ENCODE measurements around the gene DOCK11. TPM values are rescaled to one million over a fixed set of nuclear protein-coding genes. Genes with fewer than 3 reads are reported as not detected.

Gene DOCK11
- total and polyA plus RNA-seq, 2 experiments from 2014 or later: 7.6 to 8.3 TPM

GRCh38 chrX:118550792-118551191, 55.2 kb downstream of the DOCK11 start:
- Histone ChIP-seq H3K4me1 (ENCODE audit: insufficient read depth) (no peaks in the 10 kb centered on the region), H3K9me2 (replicated peaks; ENCODE audit: insufficient read depth) (no peaks in the 10 kb centered on the region), H3K9me3 (ENCODE audit: low read depth) (no peaks in the 10 kb centered on the region), H2AFZ (no peak overlapping the region), H3K27me3 (no peaks in the 10 kb centered on the region), H3K4me2 (no peak overlapping the region), H3K79me2 (no peaks in the 10 kb centered on the region), H3K4me3 (no peak overlapping the region), H4K20me1 (ENCODE audit: insufficient read depth, poor library complexity, severe bottlenecking) (no peaks in the 10 kb centered on the region), H3K27ac (no peak overlapping the region), H3K36me3 (replicated peaks; ENCODE audit: insufficient read depth, low read depth) (no peaks in the 10 kb centered on the region)
- 70% methylated on average over 2 of the region's 2 CpGs for WGBS (ENCODE audit: low lambda C conversion rate, missing lambda C conversion rate)
- no peak for DNase-seq (ENCODE audit: low spot score)
- TF ChIP-seq EZH2 (IDR thresholded peaks at IDR 0.05; ENCODE audit: borderline replicate concordance): no peak
- TF ChIP-seq CTCF (IDR thresholded peaks at IDR 0.05; ENCODE audit: poor library complexity): no peak
- TF ChIP-seq EZH2phosphoT487 (IDR thresholded peaks at IDR 0.05; ENCODE audit: low read depth, severe bottlenecking, unreplicated experiment): no peak

- WGBS (ENCODE audit: low lambda C conversion rate, missing lambda C conversion rate): 96% methylated on average over 6 of the region's 6 CpGs
Observed at GRCh38 chrX:118551426-118551825, 55.8 kb downstream of the DOCK11 start.

GRCh38 chrX:118552121-118552900, 56.7 kb downstream of the DOCK11 start:
- Histone ChIP-seq H3K79me2 (no peaks in the 10 kb centered on the region), H3K4me2 (no peak overlapping the region), H3K36me3 (replicated peaks; ENCODE audit: insufficient read depth, low read depth) (no peaks in the 10 kb centered on the region), H3K4me1 (ENCODE audit: insufficient read depth) (no peaks in the 10 kb centered on the region), H3K27ac (no peak overlapping the region), H3K9me3 (ENCODE audit: low read depth) (no peaks in the 10 kb centered on the region), H2AFZ (no peak overlapping the region), H3K4me3 (no peak overlapping the region), H3K27me3 (no peaks in the 10 kb centered on the region), H3K9me2 (replicated peaks; ENCODE audit: insufficient read depth) (no peaks in the 10 kb centered on the region), H4K20me1 (ENCODE audit: insufficient read depth, poor library complexity, severe bottlenecking) (no peaks in the 10 kb centered on the region)
- TF ChIP-seq CTCF (IDR thresholded peaks at IDR 0.05; ENCODE audit: poor library complexity): no peak
- no peak for TF ChIP-seq EZH2 (IDR thresholded peaks at IDR 0.05; ENCODE audit: borderline replicate concordance)
- no peak for TF ChIP-seq EZH2phosphoT487 (IDR thresholded peaks at IDR 0.05; ENCODE audit: low read depth, severe bottlenecking, unreplicated experiment)
- 68% methylated on average over 8 of the region's 8 CpGs for WGBS (ENCODE audit: low lambda C conversion rate, missing lambda C conversion rate)
- DNase-seq (ENCODE audit: low spot score): no peak

More at GRCh38 chrX:118551426-118551825, 55.8 kb downstream of the DOCK11 start:
- Histone ChIP-seq H3K4me2 (no peak overlapping the region), H2AFZ (no peak overlapping the region), H3K27me3 (no peaks in the 10 kb centered on the region), H3K27ac (no peak overlapping the region), H3K4me3 (no peak overlapping the region), H3K9me3 (ENCODE audit: low read depth) (no peaks in the 10 kb centered on the region), H3K79me2 (no peaks in the 10 kb centered on the region), H4K20me1 (ENCODE audit: insufficient read depth, poor library complexity, severe bottlenecking) (no peaks in the 10 kb centered on the region), H3K4me1 (ENCODE audit: insufficient read depth) (no peaks in the 10 kb centered on the region), H3K9me2 (replicated peaks; ENCODE audit: insufficient read depth) (no peaks in the 10 kb centered on the region), H3K36me3 (replicated peaks; ENCODE audit: insufficient read depth, low read depth) (no peaks in the 10 kb centered on the region)
- TF ChIP-seq EZH2 (IDR thresholded peaks at IDR 0.05; ENCODE audit: borderline replicate concordance): no peak
- TF ChIP-seq EZH2phosphoT487 (IDR thresholded peaks at IDR 0.05; ENCODE audit: low read depth, severe bottlenecking, unreplicated experiment): no peak
- TF ChIP-seq CTCF (IDR thresholded peaks at IDR 0.05; ENCODE audit: poor library complexity): no peak
- DNase-seq (ENCODE audit: low spot score): no peak

All from hepatocyte (in vitro differentiated cells).